ENCODE results near the gene LYPLA2. TPM values are rescaled to one million over a fixed set of nuclear protein-coding genes. Genes with fewer than 3 reads are reported as not detected.
"Not testable (repeated sequence)": the region's sequence is repeated elsewhere in the genome, so short reads cannot be mapped to it uniquely, and the experiment has no call there.

LYPLA2 gene
- total and polyA plus RNA-seq, 7 experiments from 2014 or later: 40.7 to 124 (median 56.2) TPM

DNA sequence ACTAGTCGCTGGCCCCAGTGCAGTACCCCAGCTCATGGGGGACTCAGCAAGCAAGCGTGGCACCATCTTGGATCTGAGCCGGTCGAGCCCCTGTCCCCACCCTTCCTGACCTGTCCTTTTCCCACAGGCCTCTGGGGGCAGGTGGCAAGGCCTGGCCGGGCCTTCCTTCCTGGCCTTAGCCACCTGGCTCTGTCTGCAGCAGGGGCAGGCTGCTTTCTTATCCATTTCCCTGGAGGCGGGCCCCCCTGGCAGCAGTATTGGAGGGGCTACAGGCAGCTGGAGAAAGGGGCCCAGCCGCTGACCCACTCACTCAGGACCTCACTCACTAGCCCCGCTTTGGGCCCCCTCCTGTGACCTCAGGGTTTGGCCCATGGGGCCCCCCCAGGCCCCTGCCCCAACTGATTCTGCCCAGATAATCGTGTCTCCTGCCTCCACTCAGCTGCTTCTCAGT is 3.8 kb downstream of the LYPLA2 start:
- H3K4me3 ChIP-seq (ENCODE audit: low read length); H3K27ac ChIP-seq (ENCODE audit: low read depth, low read length); CTCF ChIA-PET; H3K36me3 Mint-ChIP-seq; POLR2A ChIA-PET; H3K27me3 Mint-ChIP-seq; H3K9me3 Mint-ChIP-seq; DNase-seq; H3K9me3 ChIP-seq (ENCODE audit: control insufficient read depth in 2 of 3, low read length in 3 of 3); H3K27me3 ChIP-seq (ENCODE audit: control insufficient read depth in 2 of 2, insufficient read depth in 2 of 2, low read length in 2 of 2); ATAC-seq; H3K4me3 Mint-ChIP-seq: not testable (repeated sequence)
- peak overlapping the region in 1 of 9 donors; percentile 13 for H3K27ac Mint-ChIP-seq
- peaks cover 13 to 18% of the 10 kb centered on the region in 2 donors for H3K4me1 ChIP-seq (ENCODE audit: control insufficient read depth in 2 of 2, insufficient read depth in 2 of 2, low read length in 2 of 2)
- H3K36me3 ChIP-seq (ENCODE audit: control insufficient read depth in 2 of 3, insufficient read depth in 3 of 3, low read length in 3 of 3): peaks cover 0 to 39% (median 0%) of the 10 kb centered on the region in 3 experiments
- intact Hi-C loops (cut with micrococcal nuclease): loop anchor here in 1 of 2 donors (5.0 kb wide), 1 partner anchor 73 kb away; the partner anchor contains the start of gene FUCA1
- H3K4me1 Mint-ChIP-seq: peaks cover 12 to 37% (median 25%) of the 10 kb centered on the region in 7 donors

DNA sequence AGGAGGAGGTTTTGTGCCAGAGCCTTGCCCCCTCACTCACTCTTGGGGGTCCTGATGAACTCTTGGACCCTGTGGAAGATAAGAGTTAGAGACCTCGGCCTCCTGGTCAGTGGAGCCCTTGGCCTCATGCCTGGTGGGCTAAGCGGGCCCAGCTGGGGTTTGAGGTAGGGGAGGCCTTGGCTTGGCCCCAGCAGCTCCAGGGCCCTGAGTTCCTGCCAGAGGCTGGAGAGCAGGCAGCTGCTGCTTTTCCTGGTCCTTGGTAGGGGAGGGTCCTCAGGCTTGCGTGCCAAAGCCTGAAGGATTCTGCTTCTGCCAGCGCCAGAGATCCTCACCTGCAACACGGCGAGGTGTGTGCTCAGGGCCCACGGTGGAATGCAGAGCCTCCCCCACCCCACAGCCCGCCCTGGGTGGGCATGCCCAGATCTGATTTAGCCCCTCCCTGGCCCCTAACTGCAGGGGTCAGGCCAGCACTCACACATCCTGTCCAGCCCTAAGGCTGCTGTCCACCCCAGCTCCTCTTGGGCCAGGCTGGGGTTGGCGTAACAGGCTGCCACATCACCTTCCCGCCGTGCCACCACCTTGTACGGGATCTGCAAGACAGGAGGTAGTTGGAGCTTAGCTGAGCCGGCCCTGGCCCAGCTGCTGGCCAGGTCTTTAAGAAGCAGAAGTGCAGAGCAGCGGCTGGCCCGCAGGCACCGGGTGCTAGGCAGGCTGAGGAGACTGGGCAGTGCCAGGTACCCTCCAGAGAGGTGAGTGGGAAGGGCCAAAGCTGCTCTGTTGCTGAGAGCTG is 4.9 kb downstream of the LYPLA2 start:
- H3K4me1 ChIP-seq (ENCODE audit: control insufficient read depth in 2 of 2, insufficient read depth in 2 of 2, low read length in 2 of 2): peaks cover 9 to 12% of the 10 kb centered on the region in 2 donors
- H3K4me3 ChIP-seq (ENCODE audit: low read length): no peak overlapping the region
- Mint-ChIP-seq H3K4me3 (no peak overlapping the region), H3K36me3 (peaks cover 0 to 8% (median 0%) of the 10 kb centered on the region in 5 donors), H3K9me3 (no peaks in the 10 kb centered on the region), H3K4me1 (peaks cover 15 to 31% (median 20%) of the 10 kb centered on the region in 7 donors), H3K27me3 (no peaks in the 10 kb centered on the region), H3K27ac (peak overlapping the region in 2 of 9 donors; percentile 24 to 67)
- CTCF ChIA-PET: no interaction called here
- POLR2A ChIA-PET: interaction anchor here (0.8 to 7.3 kb wide), 2 partner anchors 11 to 18 kb away, joined by 3 to 53 read pairs; partner anchors contain the start of gene PITHD1
- DNase-seq (no peak), ATAC-seq (no peak)
- H3K27me3 ChIP-seq (ENCODE audit: control insufficient read depth in 2 of 2, insufficient read depth in 2 of 2, low read length in 2 of 2): no peaks in the 10 kb centered on the region
- intact Hi-C loops (cut with micrococcal nuclease): no loop called here
- peaks cover 0 to 43% (median 0%) of the 10 kb centered on the region in 3 experiments for H3K36me3 ChIP-seq (ENCODE audit: control insufficient read depth in 2 of 3, insufficient read depth in 3 of 3, low read length in 3 of 3)
- no peak overlapping the region for H3K27ac ChIP-seq (ENCODE audit: low read depth, low read length)
- H3K9me3 ChIP-seq (ENCODE audit: control insufficient read depth in 2 of 3, low read length in 3 of 3): no peaks in the 10 kb centered on the region

DNA sequence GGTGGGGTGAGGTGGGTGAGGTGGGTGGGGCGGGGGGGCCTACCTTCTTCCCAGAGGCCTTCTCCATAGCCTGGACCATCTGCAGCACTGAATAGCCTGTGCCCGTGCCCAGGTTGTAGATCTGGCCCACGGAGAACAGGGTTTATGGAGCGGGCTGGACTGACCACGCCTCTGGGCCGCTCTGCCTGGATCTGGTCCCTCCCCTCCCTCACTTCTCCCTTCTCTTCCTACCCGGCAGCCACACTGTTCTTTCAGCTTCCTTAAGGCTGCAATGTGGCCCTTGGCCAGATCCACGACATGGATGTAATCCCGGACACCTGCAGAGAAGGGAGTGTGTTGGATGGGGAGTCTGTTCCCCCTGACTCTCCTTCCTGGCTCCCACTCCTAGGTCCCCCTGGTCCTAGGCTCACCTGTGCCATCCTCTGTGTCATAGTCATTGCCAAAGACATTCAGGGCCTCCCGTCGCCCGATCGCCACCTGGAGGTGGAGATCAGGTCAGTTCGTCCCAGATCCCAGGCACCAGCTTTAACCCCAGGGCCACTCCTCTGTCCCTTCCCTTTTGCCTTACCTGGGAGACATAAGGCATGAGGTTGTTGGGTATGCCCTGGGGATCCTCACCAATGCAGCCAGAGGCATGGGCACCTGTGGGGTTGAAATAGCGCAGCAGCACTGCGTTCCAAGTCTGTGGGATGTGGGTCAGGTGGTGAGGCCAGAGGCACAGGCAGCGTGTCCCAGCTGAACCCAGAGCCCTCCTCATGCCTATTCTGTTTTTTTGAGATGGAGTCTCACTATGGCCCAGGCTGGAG is 5.7 kb downstream of the LYPLA2 start:
- CTCF ChIA-PET: no interaction called here
- peak overlapping the region in 3 of 9 donors; percentile 43 to 72 (median 59) for H3K27ac Mint-ChIP-seq
- no peaks in the 10 kb centered on the region for H3K9me3 Mint-ChIP-seq
- POLR2A ChIA-PET: interaction anchor here (1.4 to 7.3 kb wide), 2 partner anchors 13 to 19 kb away, joined by 5 to 53 read pairs; partner anchors contain the start of gene PITHD1
- intact Hi-C loops (cut with micrococcal nuclease): no loop called here
- H3K4me1 ChIP-seq (ENCODE audit: control insufficient read depth in 2 of 2, insufficient read depth in 2 of 2, low read length in 2 of 2): peaks cover 14 to 15% of the 10 kb centered on the region in 2 donors
- H3K27ac ChIP-seq (ENCODE audit: low read depth, low read length): no peak overlapping the region
- H3K36me3 ChIP-seq (ENCODE audit: control insufficient read depth in 2 of 3, insufficient read depth in 3 of 3, low read length in 3 of 3): peaks cover 0 to 45% (median 0%) of the 10 kb centered on the region in 3 experiments
- H3K27me3 Mint-ChIP-seq: no peaks in the 10 kb centered on the region
- H3K27me3 ChIP-seq (ENCODE audit: control insufficient read depth in 2 of 2, insufficient read depth in 2 of 2, low read length in 2 of 2): no peaks in the 10 kb centered on the region
- ATAC-seq (no peak), DNase-seq (no peak)
- H3K4me3 Mint-ChIP-seq: no peak overlapping the region
- no peaks in the 10 kb centered on the region for H3K9me3 ChIP-seq (ENCODE audit: control insufficient read depth in 2 of 3, low read length in 3 of 3)
- peaks cover 10 to 29% (median 18%) of the 10 kb centered on the region in 7 donors for H3K4me1 Mint-ChIP-seq
- no peak overlapping the region for H3K4me3 ChIP-seq (ENCODE audit: low read length)
- H3K36me3 Mint-ChIP-seq: peaks cover 0 to 4% (median 0%) of the 10 kb centered on the region in 5 donors

DNA sequence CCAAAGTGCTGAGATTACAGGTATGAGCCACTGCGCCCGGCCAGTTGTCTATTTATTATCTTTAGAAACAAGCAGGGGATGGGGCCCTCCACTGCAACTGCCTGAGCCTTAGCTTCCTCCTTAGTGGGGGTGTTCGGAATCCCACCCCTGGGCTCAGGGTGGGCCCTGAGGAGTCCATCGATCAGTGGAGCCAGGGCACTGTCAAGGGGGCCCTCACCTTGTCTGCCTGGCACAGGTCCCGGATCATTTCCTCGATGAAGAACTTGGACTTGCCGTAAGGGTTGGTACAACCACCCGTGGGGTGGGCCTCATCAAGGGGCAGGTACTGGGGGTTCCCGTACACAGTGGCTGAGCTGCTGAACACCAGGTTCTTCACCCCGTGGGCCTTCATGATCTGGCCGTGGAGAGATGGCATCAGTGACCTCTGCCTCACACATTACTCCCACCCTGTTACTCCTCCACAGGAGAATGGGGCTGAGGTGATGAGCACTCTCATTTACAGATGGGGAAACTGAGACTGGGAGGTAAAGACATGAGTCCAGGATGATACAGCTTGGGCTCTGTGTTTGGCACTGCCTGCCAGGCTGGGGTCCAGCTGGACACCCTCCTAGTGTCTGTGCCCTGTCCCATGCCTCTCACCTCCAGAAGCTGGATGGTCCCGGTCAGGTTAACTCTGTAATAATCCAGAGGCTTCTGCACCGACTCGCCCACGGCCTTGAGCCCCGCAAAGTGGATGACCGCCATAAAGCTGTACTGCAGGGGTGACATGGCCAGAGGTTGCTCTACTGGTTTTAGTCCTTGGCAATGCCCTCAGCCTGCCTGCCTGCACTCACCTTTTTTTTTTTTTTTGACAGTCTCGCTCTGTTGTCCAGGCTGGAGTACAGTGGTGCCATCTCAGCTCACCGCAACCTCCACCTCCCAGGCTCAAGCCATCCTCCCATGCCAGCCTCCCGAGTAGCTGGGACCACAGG is 6.8 kb downstream of the LYPLA2 start:
- intact Hi-C loops (cut with micrococcal nuclease): no loop called here
- Histone ChIP-seq H3K4me1 (ENCODE audit: control insufficient read depth in 2 of 2, insufficient read depth in 2 of 2, low read length in 2 of 2) (peaks cover 7 to 15% of the 10 kb centered on the region in 2 donors), H3K27me3 (ENCODE audit: control insufficient read depth in 2 of 2, insufficient read depth in 2 of 2, low read length in 2 of 2) (no peaks in the 10 kb centered on the region), H3K4me3 (ENCODE audit: low read length) (no peak overlapping the region), H3K9me3 (ENCODE audit: control insufficient read depth in 2 of 3, low read length in 3 of 3) (no peaks in the 10 kb centered on the region), H3K27ac (ENCODE audit: low read depth, low read length) (no peak overlapping the region), H3K36me3 (ENCODE audit: control insufficient read depth in 2 of 3, insufficient read depth in 3 of 3, low read length in 3 of 3) (peaks cover 0 to 45% (median 0%) of the 10 kb centered on the region in 3 experiments)
- CTCF ChIA-PET: interaction anchor here (1.0 kb wide), 1 partner anchor 119 kb away, joined by 3 read pairs; no protein-coding TSS in a partner anchor
- Mint-ChIP-seq H3K9me3 (no peaks in the 10 kb centered on the region), H3K4me1 (peaks cover 6 to 25% (median 15%) of the 10 kb centered on the region in 7 donors), H3K4me3 (no peak overlapping the region), H3K27me3 (no peaks in the 10 kb centered on the region), H3K27ac (peak overlapping the region in 2 of 9 donors; percentile 22 to 72), H3K36me3 (peaks cover 0 to 4% (median 0%) of the 10 kb centered on the region in 5 donors)
- DNase-seq (no peak), ATAC-seq (no peak)
- POLR2A ChIA-PET: interaction anchor here (0.6 to 7.3 kb wide), 5 partner anchors 9 to 1835 kb away, joined by 3 to 53 read pairs (median 3); partner anchors contain the start of gene PITHD1

DNA sequence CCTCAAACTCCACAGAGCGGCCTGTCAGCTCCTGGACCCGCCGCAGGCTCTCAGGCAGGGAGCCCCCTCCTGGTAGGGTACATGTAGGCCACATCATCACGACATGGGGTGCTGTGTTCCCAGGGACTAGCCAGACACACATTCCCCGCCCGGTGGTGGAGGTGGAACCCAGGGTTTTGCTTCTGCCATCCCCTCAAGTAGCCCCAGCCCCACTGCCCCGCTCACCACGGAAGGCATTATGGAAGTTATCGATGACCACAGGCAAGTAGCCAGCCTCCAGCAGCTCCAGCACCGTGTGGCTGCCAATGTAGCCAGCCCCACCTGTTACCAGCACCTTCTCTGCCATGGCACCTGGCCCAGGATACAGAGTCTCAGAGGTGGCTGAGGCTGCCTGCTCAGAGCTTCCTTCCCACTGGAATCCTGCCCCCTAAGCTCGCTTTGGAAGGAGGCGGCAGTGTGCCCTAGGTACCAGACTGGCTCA is 7.8 kb downstream of the LYPLA2 start:
- Mint-ChIP-seq H3K4me1 (peaks cover 6 to 25% (median 15%) of the 10 kb centered on the region in 7 donors), H3K27ac (peak overlapping the region in 3 of 9 donors; percentile 39 to 52 (median 41)), H3K36me3 (peaks cover 0 to 6% (median 0%) of the 10 kb centered on the region in 5 donors), H3K9me3 (no peaks in the 10 kb centered on the region), H3K27me3 (no peaks in the 10 kb centered on the region), H3K4me3 (peak overlapping the region in 6 of 10 donors; percentile 38 to 92 (median 80))
- H3K27me3 ChIP-seq (ENCODE audit: control insufficient read depth in 2 of 2, insufficient read depth in 2 of 2, low read length in 2 of 2): no peaks in the 10 kb centered on the region
- POLR2A ChIA-PET: interaction anchor here (4.1 to 7.3 kb wide), 2 partner anchors 7 to 21 kb away, joined by 36 to 53 read pairs; partner anchors contain the start of genes LYPLA2 and PITHD1
- H3K9me3 ChIP-seq (ENCODE audit: control insufficient read depth in 2 of 3, low read length in 3 of 3): no peaks in the 10 kb centered on the region
- H3K36me3 ChIP-seq (ENCODE audit: control insufficient read depth in 2 of 3, insufficient read depth in 3 of 3, low read length in 3 of 3): peaks cover 0 to 37% (median 0%) of the 10 kb centered on the region in 3 experiments
- ATAC-seq: no peak
- no peak for DNase-seq
- peaks cover 7 to 15% of the 10 kb centered on the region in 2 donors for H3K4me1 ChIP-seq (ENCODE audit: control insufficient read depth in 2 of 2, insufficient read depth in 2 of 2, low read length in 2 of 2)
- H3K4me3 ChIP-seq (ENCODE audit: low read length): no peak overlapping the region
- H3K27ac ChIP-seq (ENCODE audit: low read depth, low read length): peak overlapping the region; percentile 43
- intact Hi-C loops (cut with micrococcal nuclease): no loop called here
- CTCF ChIA-PET: interaction anchor here (1.0 kb wide), 1 partner anchor 118 kb away, joined by 3 read pairs; no protein-coding TSS in a partner anchor
